GM18867 (cell line): ENCODE data around the gene SLC30A3.
"Not testable (repeated sequence)": the region's sequence is repeated elsewhere in the genome, so short reads cannot be mapped to it uniquely, and the experiment has no call there.

Source experiments
- ATAC-seq: cut with Tn5 transposase; IDR thresholded peaks from one replicate; pipeline ENCODE4 v1.9.1; 2021; ENCODE audit warnings: mild to moderate bottlenecking, moderate library complexity; ENCODE audit not compliant: unreplicated experiment

SLC30A3 gene, protein sequence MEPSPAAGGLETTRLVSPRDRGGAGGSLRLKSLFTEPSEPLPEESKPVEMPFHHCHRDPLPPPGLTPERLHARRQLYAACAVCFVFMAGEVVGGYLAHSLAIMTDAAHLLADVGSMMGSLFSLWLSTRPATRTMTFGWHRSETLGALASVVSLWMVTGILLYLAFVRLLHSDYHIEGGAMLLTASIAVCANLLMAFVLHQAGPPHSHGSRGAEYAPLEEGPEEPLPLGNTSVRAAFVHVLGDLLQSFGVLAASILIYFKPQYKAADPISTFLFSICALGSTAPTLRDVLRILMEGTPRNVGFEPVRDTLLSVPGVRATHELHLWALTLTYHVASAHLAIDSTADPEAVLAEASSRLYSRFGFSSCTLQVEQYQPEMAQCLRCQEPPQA

DNA sequence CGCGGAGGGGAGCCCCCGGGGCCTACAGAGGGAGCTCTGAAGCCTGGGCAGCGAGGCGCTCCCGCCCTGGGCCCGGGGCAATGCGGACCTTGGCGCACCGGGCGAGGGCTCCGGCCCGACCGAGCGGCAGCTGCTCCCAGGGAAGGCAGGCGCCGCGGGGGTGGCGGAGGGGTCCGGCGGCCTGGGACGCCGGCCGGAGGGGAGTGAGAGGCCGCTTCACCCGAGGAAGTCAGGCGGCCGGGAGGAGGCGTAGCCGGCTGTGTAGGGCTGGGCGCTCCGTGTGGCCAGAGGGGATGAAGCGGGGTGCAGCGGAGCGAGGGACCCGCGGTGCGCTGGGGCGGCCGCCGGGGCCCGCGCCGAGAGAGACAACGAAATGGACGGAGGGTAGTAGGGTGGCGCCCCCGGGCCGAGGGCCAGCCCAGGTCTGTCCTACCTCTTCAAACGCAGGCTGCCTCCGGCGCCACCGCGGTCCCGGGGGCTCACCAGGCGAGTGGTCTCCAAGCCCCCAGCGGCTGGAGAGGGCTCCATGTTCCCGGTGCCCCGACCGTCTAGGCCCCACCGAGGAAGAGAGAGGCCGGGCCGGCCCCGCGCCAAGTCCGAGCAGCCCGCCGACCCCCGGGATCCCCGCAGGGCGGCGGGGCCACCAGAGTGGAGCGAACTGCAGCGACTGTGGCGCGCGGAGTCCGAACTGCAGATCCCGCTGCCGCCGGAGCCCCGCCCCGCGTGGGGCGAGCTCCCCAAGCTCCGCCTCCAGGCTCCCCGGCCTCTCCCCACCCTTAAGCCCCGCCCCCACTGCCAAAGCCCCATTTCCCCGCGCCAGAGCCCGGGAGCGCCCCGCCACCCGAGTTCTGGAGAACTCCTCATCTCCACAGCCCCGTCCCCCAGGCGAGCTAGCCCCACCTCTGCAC lies at the start of gene SLC30A3:
TSS of gene SLC30A3 (minus strand) at position 669 of the 908 bp plus-strand sequence. CDS start at position 528, 141 bp downstream.
- peak; percentile 55 for ATAC-seq

GRCh38 chr2:27312152-27312551 lies 49.3 kb upstream of the SLC30A3 start:
- ATAC-seq: no peak

DNA sequence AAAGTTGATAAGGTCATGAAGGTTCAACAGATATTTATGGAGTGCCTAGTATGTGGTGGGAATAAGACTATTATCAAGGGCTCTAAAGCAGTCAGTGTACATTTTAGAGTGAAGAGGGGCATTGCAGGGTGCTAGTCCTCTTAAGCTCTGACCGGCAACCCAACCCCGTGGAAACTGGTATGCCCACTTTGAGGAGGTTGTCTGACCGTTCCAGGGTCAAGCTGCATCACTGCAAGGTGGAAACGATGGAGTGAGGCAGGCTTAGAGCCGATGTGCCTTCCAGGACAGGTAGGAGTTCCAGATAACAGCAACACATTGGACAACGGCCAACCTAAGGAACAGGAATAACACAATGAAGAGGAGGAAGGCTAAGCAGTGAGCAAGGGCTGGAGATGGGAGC lies 46.8 kb upstream of the SLC30A3 start:
- no peak for ATAC-seq

- ATAC-seq: no peak
Observed at GRCh38 chr2:27308359-27308881, 45.6 kb upstream of the SLC30A3 start, which contains the start of gene UCN. Gene UCN (minus strand): TSS chr2:27308445. CDS start chr2:27307895, 550 bp downstream.

DNA sequence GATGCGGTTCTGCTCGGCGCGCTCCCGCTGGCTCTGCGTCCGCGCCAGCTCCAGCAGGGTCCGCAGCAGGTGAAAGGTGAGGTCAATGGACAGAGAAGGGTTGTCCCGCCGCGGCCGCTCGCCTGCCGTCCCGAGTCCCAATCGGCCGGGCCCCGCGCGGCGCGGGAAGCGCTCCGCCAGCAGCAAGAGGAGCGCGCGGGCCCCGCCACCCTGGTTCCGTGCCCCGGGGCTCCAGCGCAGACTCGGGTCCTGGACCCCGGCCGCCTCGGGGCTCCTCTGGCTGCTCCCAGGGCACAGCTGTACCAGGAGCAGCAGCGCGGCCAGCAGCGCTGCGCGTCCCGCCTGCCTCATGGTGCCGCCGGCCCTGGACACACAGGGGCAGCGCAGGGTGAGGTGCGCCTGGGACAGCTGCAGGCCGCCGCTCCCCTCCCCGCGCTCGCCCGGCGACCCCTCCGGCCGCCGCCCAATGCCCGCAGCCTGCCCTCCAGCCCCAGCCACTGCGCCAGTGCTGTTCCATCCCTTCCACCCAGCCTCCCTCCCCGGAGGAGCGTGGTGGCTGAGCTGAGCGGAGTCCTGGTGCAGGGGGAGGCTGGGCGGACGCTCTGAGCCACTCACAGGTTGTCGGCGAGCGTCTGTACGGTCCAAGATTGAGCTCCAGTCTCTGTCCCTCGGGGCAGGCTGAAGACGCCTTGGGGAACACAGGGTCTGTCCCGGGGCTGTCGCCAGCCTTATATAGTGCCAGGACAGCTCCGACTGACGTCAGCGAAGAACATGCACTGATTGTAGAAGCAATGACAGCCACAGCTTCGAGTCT lies 44.9 kb upstream of the SLC30A3 start:
- no peak for ATAC-seq

- no peak for ATAC-seq
Observed at GRCh38 chr2:27307287-27307544, 44.4 kb upstream of the SLC30A3 start.

DNA sequence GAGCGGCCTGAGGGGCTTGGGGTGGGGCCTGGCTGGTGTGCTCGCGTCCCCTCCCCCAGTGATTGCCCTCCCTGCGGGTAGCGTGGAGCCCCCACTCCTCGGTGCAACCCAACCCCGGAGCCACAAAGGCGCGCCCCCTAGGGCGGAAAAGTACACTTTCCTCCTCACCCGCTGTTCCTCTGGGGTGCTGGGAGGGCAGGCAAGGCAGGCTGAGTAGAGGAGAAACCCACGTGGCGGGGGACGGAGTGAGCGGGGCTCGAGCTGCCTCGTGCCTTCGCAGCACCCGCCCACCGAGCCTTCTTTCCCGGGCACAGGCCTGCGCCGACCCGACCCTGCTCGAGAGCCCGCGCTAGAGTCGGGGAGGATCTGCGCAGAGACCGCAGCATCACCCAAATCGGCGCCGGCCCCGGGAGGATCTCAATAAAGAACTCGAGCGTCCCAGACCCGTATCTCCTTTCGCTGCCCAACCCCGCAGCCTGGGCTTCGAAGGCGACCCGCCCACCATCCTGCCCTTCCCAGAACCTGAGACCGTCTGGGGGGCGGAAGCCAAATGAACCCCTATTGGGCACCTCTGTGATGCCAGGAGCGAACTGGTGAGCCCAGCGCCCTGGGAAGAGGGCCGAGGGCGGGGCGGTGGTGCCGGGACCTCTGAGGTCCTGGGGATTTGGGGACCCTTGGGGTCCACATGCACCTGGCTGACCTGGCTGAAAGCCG lies 43.9 kb upstream of the SLC30A3 start:
- no peak for ATAC-seq

GRCh38 chr2:27306136-27306535 lies 43.3 kb upstream of the SLC30A3 start:
- no peak for ATAC-seq

DNA sequence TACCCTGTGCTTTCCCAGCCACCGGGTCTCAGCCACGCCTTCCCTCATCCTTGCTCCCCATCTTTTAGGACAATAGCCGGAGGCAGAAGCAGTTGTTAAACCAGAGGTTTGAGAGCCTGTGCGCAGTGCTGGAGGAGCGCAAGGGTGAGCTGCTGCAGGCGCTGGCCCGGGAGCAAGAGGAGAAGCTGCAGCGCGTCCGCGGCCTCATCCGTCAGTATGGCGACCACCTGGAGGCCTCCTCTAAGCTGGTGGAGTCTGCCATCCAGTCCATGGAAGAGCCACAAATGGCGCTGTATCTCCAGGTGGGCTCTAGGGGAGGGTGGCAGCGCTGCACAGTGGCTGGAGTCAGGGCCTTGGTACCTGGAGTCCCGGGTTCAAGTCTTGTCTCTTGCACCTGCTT lies 42.7 kb upstream of the SLC30A3 start:
- no peak for ATAC-seq

DNA sequence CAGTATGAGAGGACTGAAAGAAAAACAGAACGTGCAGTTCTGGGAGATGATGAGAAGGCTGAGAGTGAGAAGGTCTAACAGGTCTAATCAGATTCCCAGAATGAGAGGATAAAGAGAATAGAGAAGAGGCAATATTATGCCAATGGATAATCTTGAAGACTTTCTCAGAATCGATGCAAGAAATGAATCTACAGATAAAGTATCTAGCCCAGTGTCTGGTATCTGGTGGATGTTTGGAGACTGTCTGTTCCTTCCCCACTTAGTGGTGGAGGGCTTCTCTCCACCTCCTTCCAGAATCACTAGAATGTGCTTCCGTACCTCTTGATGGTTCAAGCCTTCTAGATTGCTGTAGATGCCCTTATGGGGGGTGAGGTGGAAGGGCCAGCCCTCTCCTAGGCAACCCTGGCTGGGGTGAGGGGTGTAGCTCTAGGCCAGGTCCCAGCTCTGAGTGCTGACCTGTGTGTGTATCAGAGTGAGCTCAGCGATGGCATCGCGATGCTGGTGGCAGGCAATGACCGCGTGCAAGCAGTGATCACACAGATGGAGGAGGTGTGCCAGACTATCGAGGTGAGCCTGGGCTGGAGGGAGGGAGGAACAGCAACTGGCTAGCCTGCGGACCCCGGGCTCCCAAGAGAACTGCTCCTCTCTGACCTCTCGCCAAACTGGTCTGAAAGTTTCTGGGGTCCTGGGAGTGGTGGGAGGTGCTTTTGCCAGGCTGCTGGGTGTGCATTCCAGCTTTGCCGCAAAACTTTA lies 41.8 kb upstream of the SLC30A3 start:
- no peak for ATAC-seq

DNA sequence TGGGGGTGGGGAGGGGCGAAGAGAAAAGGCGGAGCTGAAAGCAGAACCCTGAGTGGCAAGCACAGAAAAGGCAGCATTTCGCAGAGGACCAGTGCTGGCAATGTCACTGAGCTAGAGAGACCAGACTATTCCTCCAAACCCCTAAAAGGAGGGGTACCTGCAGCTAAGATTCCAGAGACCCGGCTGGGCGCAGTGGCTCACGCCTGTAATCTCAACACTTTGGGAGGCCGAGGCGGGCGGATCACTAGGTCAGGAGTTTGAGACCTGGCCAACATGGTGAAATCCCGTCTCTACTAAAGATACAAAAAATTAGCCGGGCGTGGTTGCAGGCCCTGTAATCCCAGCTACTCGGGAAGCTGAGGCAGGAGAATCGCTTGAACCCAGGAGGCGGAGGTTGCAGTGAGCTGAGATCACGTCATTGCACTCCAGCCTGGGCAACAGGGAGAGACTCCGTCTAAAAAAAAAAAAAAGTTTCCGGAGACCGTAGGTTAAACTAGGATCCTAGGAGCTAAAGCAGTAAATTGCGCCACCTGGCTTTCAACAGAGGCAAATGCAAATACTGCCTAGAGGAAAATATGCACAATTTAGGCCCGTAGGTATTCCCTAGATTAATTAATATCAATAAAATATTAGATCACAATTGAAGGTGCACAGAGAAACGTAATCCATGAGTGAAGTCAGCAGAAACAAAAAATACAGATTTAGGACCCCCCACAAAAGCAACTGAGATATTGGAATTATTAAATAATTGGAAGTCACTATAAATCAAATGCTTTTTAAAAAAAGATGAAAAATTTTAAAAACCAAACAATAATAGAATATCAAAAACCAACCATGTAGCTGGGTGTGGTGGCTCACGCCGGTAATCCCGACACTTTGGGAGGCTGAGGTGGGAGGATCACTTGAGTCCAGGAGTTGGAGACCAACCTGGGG lies 40.5 kb upstream of the SLC30A3 start:
- ATAC-seq: no peak

- ATAC-seq: not testable (repeated sequence)
Observed at GRCh38 chr2:27300606-27301005, 37.8 kb upstream of the SLC30A3 start.

GRCh38 chr2:27298391-27299080 lies 35.7 kb upstream of the SLC30A3 start:
- ATAC-seq: no peak

DNA sequence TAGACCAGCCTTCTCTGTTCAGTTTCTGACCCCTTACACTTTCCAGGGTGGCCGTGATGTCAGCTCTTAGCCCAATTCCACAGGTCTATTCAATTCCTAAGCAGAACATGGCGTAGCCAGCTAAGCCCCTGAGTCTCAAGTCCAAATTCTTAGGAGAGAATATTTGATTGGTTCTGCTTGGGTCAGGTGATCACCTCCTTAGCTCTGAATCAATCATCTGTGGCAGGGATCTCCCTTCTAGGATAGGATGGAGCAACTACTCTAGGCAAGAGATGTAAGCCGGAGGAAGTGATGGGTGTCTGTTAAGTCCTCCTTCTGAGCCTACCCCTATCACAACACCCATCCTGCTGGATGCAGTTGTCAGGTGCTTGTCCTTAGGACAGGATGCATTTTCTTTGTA lies 34.3 kb upstream of the SLC30A3 start:
- ATAC-seq: no peak

GRCh38 chr2:27296481-27296880 lies 33.6 kb upstream of the SLC30A3 start:
- ATAC-seq: no peak

- no peak for ATAC-seq
Observed at GRCh38 chr2:27294928-27295327, 32.1 kb upstream of the SLC30A3 start.

DNA sequence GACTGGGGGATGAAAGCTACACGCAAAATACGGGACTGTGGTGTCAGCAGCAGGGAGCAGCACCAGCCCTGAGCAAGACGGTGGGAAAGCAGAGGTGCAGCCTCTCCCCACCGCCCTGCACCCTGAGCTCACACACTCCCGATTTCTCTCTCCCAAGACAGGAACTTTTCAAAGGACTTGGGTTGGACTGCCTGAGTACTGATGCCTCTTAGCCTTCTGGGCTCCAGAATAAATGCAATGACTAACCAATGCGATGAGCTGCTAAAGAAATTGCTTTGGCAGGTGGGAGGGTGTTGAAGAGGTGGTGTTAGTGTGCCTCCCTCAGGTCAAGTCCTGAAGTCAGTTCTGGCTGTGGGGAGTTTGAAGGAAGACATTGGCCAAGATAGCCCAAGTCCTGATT lies 29.0 kb upstream of the SLC30A3 start:
- no peak for ATAC-seq

DNA sequence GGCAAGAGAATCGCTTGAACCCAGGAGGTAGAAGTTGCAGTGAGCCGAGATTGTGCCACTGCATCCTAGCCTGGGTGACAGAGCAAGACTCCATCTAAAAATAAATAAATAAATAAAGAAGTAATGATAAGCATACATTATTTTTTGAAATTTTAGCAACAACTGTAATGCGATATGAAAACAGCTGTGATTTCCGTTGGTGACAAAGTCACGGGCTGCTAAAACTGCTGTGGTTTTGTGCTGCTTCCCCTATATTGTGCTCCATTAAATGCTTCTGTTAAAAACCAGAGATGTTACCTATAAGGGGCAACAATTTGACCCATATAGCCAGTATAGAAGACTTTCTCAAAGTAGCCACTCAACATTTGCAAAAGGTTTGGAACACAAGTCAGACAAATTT lies 27.7 kb upstream of the SLC30A3 start:
- ATAC-seq: no peak
